Ishikawa (cell line): ENCODE measurements around the gene CHN2.

ENCODE experiments used
- CEBPB ChIP-seq: IDR thresholded peaks from 2 replicates; pipeline ENCODE4 v1.6.1; 2012
- CREB1 ChIP-seq: IDR thresholded peaks from 2 replicates; pipeline ENCODE4 v1.6.1; 2012; ENCODE audit warnings: low read depth
- EP300 ChIP-seq: IDR thresholded peaks from 2 replicates; pipeline ENCODE4 v1.6.1; 2012; ENCODE audit warnings: borderline replicate concordance
- USF1 ChIP-seq: IDR thresholded peaks from 2 replicates; pipeline ENCODE4 v1.6.1; 2012

GRCh38 chr7:29371472-29371871 lies 176.9 kb downstream of the CHN2 start:
- TF ChIP-seq EP300 (no peak), CREB1 (no peak), CEBPB (no peak), USF1 (no peak)
